GM18868 (cell line): Measurements from ENCODE around the gene VWCE.
"Not testable (repeated sequence)": the region's sequence is repeated elsewhere in the genome, so short reads cannot be mapped to it uniquely, and the experiment has no call there.

Source experiments
- ATAC-seq: cut with Tn5 transposase; IDR thresholded peaks from one replicate; pipeline ENCODE4 v1.9.1; 2021; ENCODE audit warnings: mild to moderate bottlenecking, moderate library complexity; ENCODE audit not compliant: unreplicated experiment

The VWCE gene

DNA sequence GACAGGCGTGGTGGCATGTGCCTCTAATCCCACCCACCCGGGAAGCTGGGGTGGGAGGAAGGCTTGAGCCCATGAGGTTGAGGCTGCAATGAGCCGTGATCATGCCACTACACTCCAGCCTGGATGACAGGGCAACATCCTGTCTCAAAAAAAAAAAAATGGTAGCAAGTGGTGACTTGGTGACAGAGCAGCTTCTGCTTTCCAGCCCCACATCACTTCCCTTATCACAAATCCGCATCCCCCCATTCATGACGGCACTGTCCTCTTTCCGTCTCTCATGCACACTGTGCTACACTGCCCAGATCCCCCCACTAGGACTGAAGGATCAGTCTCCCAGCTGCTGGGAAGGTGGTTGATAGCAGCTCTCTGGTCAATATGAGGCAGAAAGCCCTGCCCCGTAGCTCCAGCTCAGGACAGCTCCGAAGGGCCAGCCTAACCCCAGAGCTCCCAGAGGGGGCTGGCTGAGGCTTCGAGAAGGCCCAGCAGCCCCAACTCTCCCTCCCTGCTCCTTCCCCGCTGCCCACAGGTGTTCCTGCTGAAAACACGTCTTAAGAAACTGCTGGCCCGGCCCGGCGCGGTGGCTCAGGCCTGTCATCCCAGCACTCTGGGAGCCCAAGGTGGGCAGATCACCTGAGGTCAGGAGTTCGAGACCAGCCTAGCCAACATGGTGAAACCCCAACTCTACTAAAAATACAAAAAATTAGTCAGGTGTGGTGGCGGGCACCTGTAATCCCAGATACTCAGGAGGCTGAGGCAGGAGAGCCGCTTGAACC is 38.2 kb downstream of the VWCE start:
- no peak for ATAC-seq

DNA sequence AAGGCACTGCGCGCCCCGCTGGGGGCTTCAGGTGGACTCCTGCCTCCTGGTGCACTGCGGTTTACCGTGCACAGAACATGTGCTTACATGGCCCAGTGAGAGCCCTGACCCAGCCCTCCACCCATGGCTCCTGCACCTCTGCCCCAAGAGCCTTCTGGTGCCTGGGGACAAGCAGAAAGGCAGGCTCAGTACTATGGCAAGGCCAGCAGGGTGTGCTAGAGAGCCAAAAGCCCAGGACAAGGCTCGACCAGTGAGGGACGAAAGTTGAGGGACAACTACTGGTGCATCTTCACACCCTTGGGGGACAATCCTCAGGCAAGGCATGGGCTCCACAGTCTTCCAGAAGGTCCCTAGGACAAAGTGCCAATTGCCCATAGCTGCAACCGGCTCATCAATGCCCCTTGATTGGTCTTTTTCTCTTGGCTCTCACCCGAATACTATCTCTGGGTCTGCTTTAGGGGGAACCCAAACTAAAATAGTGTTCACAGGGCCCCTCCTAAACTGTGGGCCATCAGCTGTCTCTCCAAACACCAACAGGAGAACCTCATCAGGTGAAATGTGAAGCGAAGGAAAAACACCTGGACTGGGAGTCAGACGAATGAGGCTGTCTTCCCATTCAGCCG is 40.6 kb downstream of the VWCE start:
- ATAC-seq, result no peak

DNA sequence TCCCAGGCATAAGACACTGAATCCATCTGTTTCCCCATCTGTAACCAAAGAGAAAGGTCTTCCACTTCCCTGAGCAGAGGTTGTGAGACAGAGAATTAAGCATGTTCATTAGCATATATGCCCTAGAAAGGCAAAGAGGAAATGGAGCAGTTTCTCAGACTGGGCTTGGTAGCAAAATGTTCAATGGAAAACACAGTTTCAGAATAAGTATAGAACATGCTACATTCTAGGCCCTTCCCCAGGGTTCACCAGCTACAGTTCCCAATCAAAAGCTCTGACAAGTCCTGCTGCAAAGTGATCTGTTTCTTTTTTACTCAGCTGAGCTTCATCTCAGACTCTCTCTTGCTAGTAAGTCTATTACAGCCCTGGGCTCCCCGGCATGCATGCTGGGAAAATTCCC is 42.8 kb downstream of the VWCE start:
- not testable (repeated sequence) for ATAC-seq

GRCh38 chr11:61250796-61251765 is 44.0 kb downstream of the VWCE start:
- ATAC-seq, result not testable (repeated sequence)

GRCh38 chr11:61249201-61249600 is 45.9 kb downstream of the VWCE start:
- ATAC-seq, result not testable (repeated sequence)

DNA sequence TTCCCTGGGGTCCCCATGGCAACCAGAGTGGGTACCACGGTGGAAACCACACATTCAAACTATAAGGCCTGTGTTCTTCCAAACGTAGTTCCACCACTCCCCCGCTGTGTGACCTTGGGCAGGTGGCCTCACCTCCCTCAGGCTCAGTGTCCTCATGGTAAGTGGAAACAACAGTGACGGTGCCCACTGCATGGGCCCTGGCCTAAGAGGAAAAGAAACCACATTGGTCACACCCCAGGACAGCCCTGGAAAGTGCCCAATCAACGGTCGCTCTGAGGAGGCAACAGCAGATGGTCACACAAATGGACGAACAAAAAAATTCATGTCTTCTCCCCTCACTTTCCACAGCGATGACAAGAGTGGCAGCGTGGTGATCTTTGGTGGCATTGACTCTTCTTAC is 47.0 kb downstream of the VWCE start:
- ATAC-seq, result not testable (repeated sequence)

- not testable (repeated sequence) for ATAC-seq
These were observed 49.7 kb downstream of the VWCE start for GRCh38 chr11:61245284-61245964.

DNA sequence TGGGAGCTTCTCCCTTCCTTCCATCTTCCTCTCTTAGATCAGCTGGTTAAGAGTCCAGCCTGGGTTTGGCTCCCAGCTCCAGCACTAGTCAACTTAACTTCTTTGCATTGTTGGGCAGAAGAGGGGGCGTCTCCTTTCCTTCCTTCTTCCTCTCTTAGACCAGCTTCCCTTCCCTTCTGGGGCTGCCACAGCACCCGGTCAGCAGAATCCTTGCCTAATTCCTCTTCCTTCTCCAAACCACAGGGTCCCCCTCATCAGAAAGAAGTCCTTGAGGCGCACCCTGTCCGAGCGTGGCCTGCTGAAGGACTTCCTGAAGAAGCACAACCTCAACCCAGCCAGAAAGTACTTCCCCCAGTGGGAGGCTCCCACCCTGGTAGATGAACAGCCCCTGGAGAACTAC is 53.6 kb downstream of the VWCE start:
- not testable (repeated sequence) for ATAC-seq

- ATAC-seq, result not testable (repeated sequence)
These were observed 54.2 kb downstream of the VWCE start, which contains the start of gene PGA5 for GRCh38 chr11:61240875-61241274. TSS of gene PGA5 (plus strand) at chr11:61241175. CDS start at chr11:61241227, 52 bp downstream.

- not testable (repeated sequence) for ATAC-seq
These were observed 54.8 kb downstream of the VWCE start for GRCh38 chr11:61240288-61240687.

DNA sequence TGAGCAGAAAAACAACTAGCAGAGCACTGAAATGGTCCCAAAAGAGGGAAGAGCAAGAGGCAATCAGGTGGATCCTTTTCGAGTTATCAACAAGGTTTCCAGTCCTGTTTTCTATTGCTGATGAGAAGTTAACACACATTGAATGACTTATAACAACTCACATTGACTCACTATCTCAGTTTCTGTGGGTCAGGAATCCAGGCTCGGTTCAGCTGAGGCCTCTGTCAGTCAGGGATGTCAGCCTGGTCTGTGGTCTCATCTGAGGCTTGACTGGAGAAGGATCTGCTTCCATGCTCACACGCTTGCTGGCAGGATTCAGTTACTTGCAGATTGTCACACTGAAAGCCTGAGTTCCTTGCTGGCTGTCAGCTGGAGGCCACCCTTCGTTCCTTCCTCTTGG is 58.0 kb downstream of the VWCE start:
- not testable (repeated sequence) for ATAC-seq

- ATAC-seq, result not testable (repeated sequence)
These were observed 62.5 kb downstream of the VWCE start for GRCh38 chr11:61232548-61233145.

DNA sequence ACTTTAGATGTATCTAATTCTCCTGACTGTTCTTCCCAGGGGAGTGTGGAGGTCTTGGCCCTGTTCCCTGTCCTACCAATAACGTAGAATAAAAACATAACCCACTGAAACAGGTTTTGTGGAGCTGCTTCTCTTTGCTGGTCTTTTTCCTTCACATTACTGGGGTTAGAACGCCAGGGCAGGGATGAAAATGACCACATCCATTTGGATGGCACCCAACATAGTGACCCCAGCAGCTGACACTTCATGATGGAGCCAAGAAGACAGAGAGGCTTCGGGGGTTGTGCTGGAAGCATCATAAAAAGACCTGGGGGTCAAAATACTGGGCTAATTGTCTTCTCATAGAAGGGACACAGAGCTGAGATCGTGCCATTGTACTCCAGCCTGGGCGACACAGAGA is 63.5 kb downstream of the VWCE start:
- not testable (repeated sequence) for ATAC-seq

DNA sequence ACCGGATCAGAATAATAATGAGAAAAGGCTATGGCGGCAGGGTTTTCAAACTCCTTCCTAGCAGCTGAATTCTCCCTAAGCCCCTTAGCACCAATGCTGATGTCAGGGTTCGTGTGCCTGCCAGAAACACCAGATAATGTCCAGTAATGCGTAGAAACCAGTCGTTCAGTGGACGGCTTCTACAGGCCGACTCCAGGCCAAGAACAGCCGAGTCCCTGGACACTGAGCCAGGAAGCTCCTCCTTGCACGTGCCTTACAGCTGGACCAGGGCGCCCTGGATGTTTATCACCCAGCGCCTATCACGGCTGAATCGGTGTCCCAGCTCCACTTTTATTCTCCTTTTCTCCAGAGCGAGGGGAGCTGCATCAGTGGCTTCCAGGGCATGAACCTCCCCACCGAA is 64.1 kb downstream of the VWCE start:
- ATAC-seq, result not testable (repeated sequence)

DNA sequence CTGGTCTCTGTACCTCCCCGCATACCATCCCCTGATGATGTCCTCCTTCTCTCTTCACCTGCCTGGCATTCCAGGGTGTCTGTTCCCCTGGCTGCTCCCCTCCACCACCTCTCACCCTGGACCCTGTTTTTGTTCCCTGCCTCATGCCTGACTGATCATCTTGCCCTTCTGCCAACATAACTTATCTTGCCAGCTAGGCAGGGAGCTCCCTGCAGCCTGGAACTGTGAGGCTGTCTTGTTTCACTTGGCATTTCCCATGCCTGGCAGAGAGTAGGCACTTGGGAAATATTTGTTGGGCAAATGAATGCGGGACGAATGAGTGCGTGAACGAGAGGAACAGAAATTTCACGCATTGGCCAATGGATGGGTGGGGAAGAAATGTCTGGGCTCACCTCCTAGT is 65.7 kb downstream of the VWCE start:
- ATAC-seq, result not testable (repeated sequence)

DNA sequence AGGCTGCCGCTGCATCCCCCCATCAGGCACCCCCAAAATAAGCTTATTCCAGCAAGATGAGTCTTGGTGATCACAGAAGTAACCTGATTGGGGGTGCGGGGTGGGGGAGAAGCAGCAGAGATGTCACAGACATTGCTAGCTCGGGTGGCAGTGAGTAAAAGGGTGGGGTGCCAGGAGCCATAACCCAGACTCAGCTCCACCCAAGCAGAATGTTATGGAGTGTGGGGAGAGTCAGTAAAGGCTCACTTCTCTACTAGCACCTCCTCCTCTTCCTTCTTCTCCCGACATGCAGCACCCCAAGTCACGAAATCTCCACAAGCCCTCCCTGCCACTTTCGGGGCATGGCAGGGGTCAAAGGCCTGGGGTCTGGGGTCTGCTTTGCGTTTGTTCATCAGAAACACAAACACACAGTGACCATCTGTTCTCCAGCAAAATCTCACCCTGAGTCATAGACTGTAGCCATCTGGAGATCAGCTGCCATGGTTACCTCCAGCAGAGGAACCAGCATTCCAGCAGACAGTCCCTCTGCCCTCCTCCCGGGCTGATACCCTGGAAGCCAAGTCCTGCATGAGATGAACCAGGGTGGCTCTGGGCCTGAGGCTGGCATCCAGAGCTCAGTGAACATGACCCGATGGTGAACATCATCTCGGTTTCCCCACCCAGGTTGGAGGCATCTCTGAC is 68.5 kb downstream of the VWCE start:
- not testable (repeated sequence) for ATAC-seq

DNA sequence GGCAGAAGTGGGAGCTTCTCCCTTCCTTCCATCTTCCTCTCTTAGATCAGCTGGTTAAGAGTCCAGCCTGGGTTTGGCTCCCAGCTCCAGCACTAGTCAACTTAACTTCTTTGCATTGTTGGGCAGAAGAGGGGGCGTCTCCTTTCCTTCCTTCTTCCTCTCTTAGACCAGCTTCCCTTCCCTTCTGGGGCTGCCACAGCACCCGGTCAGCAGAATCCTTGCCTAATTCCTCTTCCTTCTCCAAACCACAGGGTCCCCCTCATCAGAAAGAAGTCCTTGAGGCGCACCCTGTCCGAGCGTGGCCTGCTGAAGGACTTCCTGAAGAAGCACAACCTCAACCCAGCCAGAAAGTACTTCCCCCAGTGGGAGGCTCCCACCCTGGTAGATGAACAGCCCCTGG is 72.4 kb downstream of the VWCE start:
- ATAC-seq, result not testable (repeated sequence)

GRCh38 chr11:61222047-61222446 is 73.1 kb downstream of the VWCE start, which contains the start of gene PGA4:
TSS of gene PGA4 (plus strand) at chr11:61222347. CDS start at chr11:61222401, 54 bp downstream.
- not testable (repeated sequence) for ATAC-seq

GRCh38 chr11:61219016-61219415 is 76.1 kb downstream of the VWCE start:
- ATAC-seq, result not testable (repeated sequence)
